Gastrocnemius medialis (tissue), 4 donors: Measurements from ENCODE around the gene TSPAN14. TPM values are rescaled to one million over a fixed set of nuclear protein-coding genes. Genes with fewer than 3 reads are reported as not detected.

Experiments
- ATAC-seq, 2 donors: fragments of 150-250 bp; one replicate each; pipeline ENCODE4 v1.9.1; 2016
- DNase-seq, 2 donors: peaks; one replicate each; pipeline ENCODE4 v3.0.0-alpha.2; 2019
- H3K27ac ChIP-seq, 4 donors: fragments of 200-600 bp; sonication (generic); 1 replicate in 1 of 4; 2 replicates in 3 of 4; pipeline ENCODE4 v1.5.1; 2016 to 2018; ENCODE audit warnings: mild to moderate bottlenecking in 2 of 4, moderate library complexity in 1 of 4
- H3K27me3 ChIP-seq, 3 donors: fragments of 200-600 bp; sonication (generic) in 2 of 3; 1 replicate in 1 of 3; 2 replicates in 2 of 3; pipeline versions ENCODE4 v1.5.1 to v1.6.0; 2016 to 2019; ENCODE audit warnings: mild to moderate bottlenecking in 1 of 3, moderate library complexity in 1 of 3
- H3K36me3 ChIP-seq, 2 donors: fragments of 200-600 bp; sonication (generic) in 1 of 2; one replicate each; pipeline ENCODE4 v1.5.1; 2017 to 2018
- H3K4me1 ChIP-seq, 2 donors: fragments of 200-600 bp; sonication (generic) in 1 of 2; one replicate each; pipeline ENCODE4 v1.5.1; 2016 to 2017; ENCODE audit warnings: mild to moderate bottlenecking in 2 of 2
- H3K4me3 ChIP-seq, 4 donors: fragments of 200-600 bp; sonication (generic) in 3 of 4; 1 replicate in 1 of 4; 2 replicates in 3 of 4; pipeline ENCODE4 v1.5.1; 2016 to 2019; ENCODE audit warnings: mild to moderate bottlenecking in 2 of 4
- H3K9me3 ChIP-seq, 3 donors: fragments of 200-600 bp; sonication (generic) in 2 of 3; 1 replicate in 1 of 3; 2 replicates in 2 of 3; pipeline ENCODE4 v1.5.1; 2016 to 2019
- POLR2A ChIP-seq, 2 donors: fragments of 450-650 bp; IDR thresholded peaks; one replicate each; pipeline ENCODE4 v1.6.1; 2017; ENCODE audit warnings: antibody characterized with exemption in 2 of 2, mild to moderate bottlenecking in 2 of 2, moderate library complexity in 2 of 2
- in situ Hi-C, 4 donors: fragments of 200-750 bp; cut with MboI; loops; one replicate each; pipeline versions ENCODE4 v1.15.0 to v1.8.0; 2017; ENCODE audit warnings: low sequenced_read_pairs in 4 of 4
- intact Hi-C: fragments of 100-400 bp; cut with DNase I; formaldehyde crosslinking; loops from one replicate; pipeline ENCODE4 v1.15.1; 2023; ENCODE audit warnings: low total_unique reads
- total RNA-seq, 4 donors: library from RNA; depleted of rRNA; stranded (reverse); fragments of >200 nt; gene quantifications; one replicate each; pipeline versions ENCODE4 v1.1.0 to v1.2.3, GENCODE V29; 2016
- TF ChIP-seq, protein P1 (sequence below), 5 experiments: fragments of 450-650 bp in 3 of 5; fragments of 200-600 bp in 2 of 5; sonication (generic) in 2 of 5; IDR thresholded peaks in 4 of 5; conservative IDR thresholded peaks in 1 of 5; 1 replicate in 4 of 5; 2 replicates in 1 of 5; pipeline ENCODE4 v1.5.1; 2016 to 2019; ENCODE audit warnings: antibody characterized with exemption in 5 of 5, mild to moderate bottlenecking in 3 of 5, moderate library complexity in 3 of 5

The TSPAN14 gene, protein sequence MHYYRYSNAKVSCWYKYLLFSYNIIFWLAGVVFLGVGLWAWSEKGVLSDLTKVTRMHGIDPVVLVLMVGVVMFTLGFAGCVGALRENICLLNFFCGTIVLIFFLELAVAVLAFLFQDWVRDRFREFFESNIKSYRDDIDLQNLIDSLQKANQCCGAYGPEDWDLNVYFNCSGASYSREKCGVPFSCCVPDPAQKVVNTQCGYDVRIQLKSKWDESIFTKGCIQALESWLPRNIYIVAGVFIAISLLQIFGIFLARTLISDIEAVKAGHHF
- total RNA-seq, result 10 to 100 TPM; 22.6 to 29.3 (median 26.9) TPM

DNA sequence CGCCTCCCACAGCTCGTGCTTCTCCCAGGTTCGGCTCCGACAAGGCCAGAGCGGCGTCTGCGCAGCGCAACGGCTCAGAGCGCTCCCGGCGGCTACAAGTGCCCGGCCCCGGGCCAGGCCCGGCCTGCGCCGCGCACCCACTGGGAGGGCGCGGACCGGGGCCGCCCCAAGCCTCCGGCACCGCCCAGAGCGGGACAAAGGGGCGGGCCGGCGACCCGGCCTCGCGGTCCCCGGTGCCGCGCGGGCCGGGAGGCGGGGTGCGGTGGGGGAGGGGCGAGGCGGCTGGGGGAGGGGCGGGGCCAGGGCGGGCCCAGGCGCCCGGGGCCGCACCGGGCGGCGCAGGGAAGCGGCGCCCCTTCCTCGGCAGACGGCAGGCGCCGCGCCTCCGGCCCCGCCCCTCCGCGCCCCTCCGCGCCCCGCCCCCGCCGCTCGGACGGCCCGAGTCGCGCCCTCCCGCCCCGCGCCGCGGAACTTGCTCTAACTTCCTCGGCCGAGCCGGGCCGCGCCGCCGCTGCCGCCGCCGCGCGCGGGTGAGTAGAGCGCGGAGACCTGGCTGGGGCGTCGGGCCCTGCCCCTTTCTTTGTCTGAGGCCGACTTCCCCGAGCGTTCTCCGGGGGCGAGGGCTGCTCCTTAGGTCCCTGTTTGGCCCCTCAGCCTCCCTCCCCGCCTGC is at the start of gene TSPAN14:
Gene TSPAN14 (plus strand): TSS at position 469 of the 671 bp plus-strand sequence. CDS start 34,924 bp downstream, outside the sequence.
- H3K27ac ChIP-seq, result peak within 1 kb of the TSS; percentile 94 to 96 (median 95)
- H3K4me1 ChIP-seq, result peaks cover 24 to 31% of the 10 kb centered on the region in 2 donors
- H3K27me3 ChIP-seq, result no peaks in the 10 kb centered on the region
- H3K36me3 ChIP-seq, result no peaks in the 10 kb centered on the region
- intact Hi-C loops, result loop anchor here (2.0 to 5.0 kb wide), 2 partner anchors 47 to 51 kb away; partner anchors contain the start of gene PRXL2A
- in situ Hi-C loops, result no loop called here
- peak; percentile 79 to 82 for ATAC-seq
- peak; percentile 67 to 79 for DNase-seq
- H3K4me3 ChIP-seq, result peak within 1 kb of the TSS; percentile 73 to 95 (median 86)
- TF ChIP-seq, protein P1, sequence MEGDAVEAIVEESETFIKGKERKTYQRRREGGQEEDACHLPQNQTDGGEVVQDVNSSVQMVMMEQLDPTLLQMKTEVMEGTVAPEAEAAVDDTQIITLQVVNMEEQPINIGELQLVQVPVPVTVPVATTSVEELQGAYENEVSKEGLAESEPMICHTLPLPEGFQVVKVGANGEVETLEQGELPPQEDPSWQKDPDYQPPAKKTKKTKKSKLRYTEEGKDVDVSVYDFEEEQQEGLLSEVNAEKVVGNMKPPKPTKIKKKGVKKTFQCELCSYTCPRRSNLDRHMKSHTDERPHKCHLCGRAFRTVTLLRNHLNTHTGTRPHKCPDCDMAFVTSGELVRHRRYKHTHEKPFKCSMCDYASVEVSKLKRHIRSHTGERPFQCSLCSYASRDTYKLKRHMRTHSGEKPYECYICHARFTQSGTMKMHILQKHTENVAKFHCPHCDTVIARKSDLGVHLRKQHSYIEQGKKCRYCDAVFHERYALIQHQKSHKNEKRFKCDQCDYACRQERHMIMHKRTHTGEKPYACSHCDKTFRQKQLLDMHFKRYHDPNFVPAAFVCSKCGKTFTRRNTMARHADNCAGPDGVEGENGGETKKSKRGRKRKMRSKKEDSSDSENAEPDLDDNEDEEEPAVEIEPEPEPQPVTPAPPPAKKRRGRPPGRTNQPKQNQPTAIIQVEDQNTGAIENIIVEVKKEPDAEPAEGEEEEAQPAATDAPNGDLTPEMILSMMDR (IDR thresholded peaks at IDR 0.05 in 4 of 5, conservative IDR thresholded peaks at IDR 0.05 in 1 of 5), result peak in 1 of 5 experiments; percentile 6
- peak; percentile 55 to 68 for TF ChIP-seq POLR2A (IDR thresholded peaks at IDR 0.05)
- H3K9me3 ChIP-seq, result no peaks in the 10 kb centered on the region

DNA sequence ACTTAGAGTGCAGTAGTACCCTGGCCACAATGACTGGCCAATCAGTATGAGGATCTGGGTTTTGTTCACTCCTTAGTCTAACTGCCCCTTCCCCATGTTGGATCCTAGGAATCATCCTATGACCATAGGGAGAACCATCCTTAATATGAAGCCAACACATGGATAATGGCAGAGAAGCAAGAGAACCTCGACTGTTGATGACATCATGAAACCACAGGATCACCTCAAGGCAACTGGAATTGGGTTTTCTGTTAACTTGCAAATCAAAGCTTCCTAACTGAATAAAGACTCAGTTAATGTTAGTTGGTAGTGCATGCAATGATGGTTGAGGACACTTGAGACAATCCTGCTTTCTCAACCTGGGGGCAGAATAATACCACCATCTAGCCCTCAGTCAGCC is 49.1 kb upstream of the TSPAN14 start:
- no peaks in the 10 kb centered on the region for H3K27me3 ChIP-seq
- no peaks in the 10 kb centered on the region for H3K36me3 ChIP-seq
- in situ Hi-C loops, result no loop called here
- TF ChIP-seq, protein P1 (IDR thresholded peaks at IDR 0.05 in 4 of 5, conservative IDR thresholded peaks at IDR 0.05 in 1 of 5), result no peak
- TF ChIP-seq POLR2A (IDR thresholded peaks at IDR 0.05), result no peak
- ATAC-seq (no peak), DNase-seq (no peak)
- H3K9me3 ChIP-seq, result no peaks in the 10 kb centered on the region
- H3K27ac ChIP-seq, result peak overlapping the region in 3 of 4 donors; percentile 30 to 79 (median 56)
- peaks cover 15 to 18% of the 10 kb centered on the region in 2 donors for H3K4me1 ChIP-seq
- no peak overlapping the region for H3K4me3 ChIP-seq
- intact Hi-C loops, result loop anchor here (5.0 kb wide), 1 partner anchor 47 kb away; the partner anchor contains the start of gene TSPAN14

DNA sequence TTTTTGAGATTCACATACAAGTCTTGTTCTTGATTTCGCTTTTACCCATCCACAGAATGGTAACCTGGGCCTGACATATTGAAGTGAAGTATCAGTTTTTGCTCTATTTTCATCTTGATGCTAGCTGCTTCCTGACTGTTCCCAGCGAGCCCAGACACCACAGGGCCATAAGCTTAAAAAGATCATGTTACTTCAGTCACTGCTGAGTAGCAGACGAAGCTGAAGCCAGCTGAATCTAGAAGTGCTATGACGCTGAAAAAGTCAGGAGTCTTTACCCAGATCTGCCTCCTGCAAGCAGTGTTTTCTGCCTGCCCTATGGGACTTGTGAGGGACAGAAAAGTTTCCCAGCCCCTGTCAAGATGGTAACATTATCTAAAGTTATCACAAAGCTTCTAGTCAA is 48.5 kb upstream of the TSPAN14 start:
- Histone ChIP-seq H3K27me3 (no peaks in the 10 kb centered on the region), H3K36me3 (no peaks in the 10 kb centered on the region), H3K4me3 (no peak overlapping the region), H3K4me1 (peaks cover 20 to 22% of the 10 kb centered on the region in 2 donors), H3K27ac (peak overlapping the region; percentile 30 to 79 (median 46)), H3K9me3 (no peaks in the 10 kb centered on the region)
- ATAC-seq (peak in 1 of 2 donors; percentile 67), DNase-seq (no peak)
- intact Hi-C loops, result loop anchor here (5.0 kb wide), 1 partner anchor 47 kb away; the partner anchor contains the start of gene TSPAN14
- TF ChIP-seq, protein P1 (IDR thresholded peaks at IDR 0.05 in 4 of 5, conservative IDR thresholded peaks at IDR 0.05 in 1 of 5), result no peak
- no peak for TF ChIP-seq POLR2A (IDR thresholded peaks at IDR 0.05)
- in situ Hi-C loops, result no loop called here

DNA sequence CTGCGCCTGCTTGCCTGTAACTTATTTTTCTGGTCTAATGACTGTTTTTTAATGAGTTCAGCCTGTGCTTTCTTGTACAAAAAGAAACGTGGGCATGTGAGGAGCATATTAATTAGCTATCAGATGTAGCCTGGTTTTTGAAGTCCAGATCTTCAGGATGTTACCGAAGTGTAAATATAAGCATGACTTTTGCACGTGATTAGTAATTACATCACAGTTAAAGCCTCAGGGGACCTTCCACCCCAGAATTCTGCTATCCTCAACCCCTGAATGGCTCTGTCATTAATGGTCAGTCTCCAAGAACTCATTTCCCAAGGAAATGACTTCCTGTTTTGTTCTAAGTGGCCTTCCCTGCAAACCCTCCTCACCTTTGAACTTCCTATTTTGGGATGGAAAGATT is 47.9 kb upstream of the TSPAN14 start:
- peaks cover 20 to 25% of the 10 kb centered on the region in 2 donors for H3K4me1 ChIP-seq
- ATAC-seq, result no peak
- no peak overlapping the region for H3K4me3 ChIP-seq
- peak overlapping the region; percentile 30 to 79 (median 46) for H3K27ac ChIP-seq
- intact Hi-C loops, result loop anchor here (5.0 kb wide), 1 partner anchor 46 kb away; the partner anchor contains the start of gene TSPAN14
- H3K9me3 ChIP-seq, result no peaks in the 10 kb centered on the region
- TF ChIP-seq, protein P1 (IDR thresholded peaks at IDR 0.05 in 4 of 5, conservative IDR thresholded peaks at IDR 0.05 in 1 of 5), result no peak
- TF ChIP-seq POLR2A (IDR thresholded peaks at IDR 0.05), result no peak
- no peaks in the 10 kb centered on the region for H3K36me3 ChIP-seq
- in situ Hi-C loops, result no loop called here
- no peaks in the 10 kb centered on the region for H3K27me3 ChIP-seq
- no peak for DNase-seq
